CD8-positive, alpha-beta memory T cell (primary cell): ENCODE data around the gene ZNF444. TPM values are rescaled to one million over a fixed set of nuclear protein-coding genes. Genes with fewer than 3 reads are reported as not detected.
"Not testable (repeated sequence)": the region's sequence is repeated elsewhere in the genome, so short reads cannot be mapped to it uniquely, and the experiment has no call there.

ENCODE experiments used
- CTCF ChIA-PET: fragments of 350-600 bp; sonication (Branson Sonifier 250); formaldehyde crosslinking; loops from one replicate; lab custom pipeline; 2021; ENCODE audit warnings: antibody characterized with exemption; lab: Charles Lee
- POLR2A ChIA-PET: fragments of 350-600 bp; sonication (Branson Sonifier 250); formaldehyde crosslinking; loops from one replicate; lab custom pipeline; 2021; ENCODE audit warnings: antibody characterized with exemption; lab: Charles Lee
- DNase-seq, 5 donors: peaks; one replicate each; pipeline versions ENCODE4 v3.0.0 to v3.0.0-alpha.2; 2020 to 2022; ENCODE audit warnings: mixed read lengths in 1 of 5
- H3K27ac ChIP-seq: one replicate; pipeline ENCODE4 v1.7.0; 2013; ENCODE audit warnings: low read depth, mild to moderate bottlenecking, low read length, moderate library complexity
- H3K27me3 ChIP-seq: 2 replicates; pipeline ENCODE4 v1.7.0; 2013; ENCODE audit warnings: low read length, mild to moderate bottlenecking; ENCODE audit not compliant: insufficient read depth, poor library complexity, severe bottlenecking
- H3K36me3 ChIP-seq: 2 replicates; pipeline ENCODE4 v1.7.0; 2013; ENCODE audit warnings: mild to moderate bottlenecking, low read length, moderate library complexity; ENCODE audit not compliant: insufficient read depth
- H3K4me1 ChIP-seq: 2 replicates; pipeline ENCODE4 v1.7.0; 2013; ENCODE audit warnings: mild to moderate bottlenecking, low read length, moderate library complexity; ENCODE audit not compliant: insufficient read depth
- H3K4me3 ChIP-seq: 2 replicates; pipeline ENCODE4 v1.7.0; 2013; ENCODE audit warnings: mild to moderate bottlenecking, low read length
- H3K9me3 ChIP-seq: 2 replicates; pipeline ENCODE4 v1.7.0; 2013; ENCODE audit warnings: mild to moderate bottlenecking, low read length
- H3K27ac Mint-ChIP-seq, 8 donors: one replicate each; pipeline ENCODE4 v1.8.0; 2020 to 2021; ENCODE audit warnings: mixed read lengths in 8 of 8, mild to moderate bottlenecking in 6 of 8, inconsistent platforms in 3 of 8, moderate library complexity in 3 of 8
- H3K27me3 Mint-ChIP-seq, 2 donors: one replicate each; pipeline ENCODE4 v1.8.0; 2020 to 2021; ENCODE audit warnings: mixed read lengths in 2 of 2, mild to moderate bottlenecking in 1 of 2, moderate library complexity in 1 of 2
- H3K36me3 Mint-ChIP-seq, 3 donors: one replicate each; pipeline ENCODE4 v1.8.0; 2020 to 2021; ENCODE audit warnings: mixed read lengths in 3 of 3, inconsistent platforms in 1 of 3, mild to moderate bottlenecking in 1 of 3
- H3K4me1 Mint-ChIP-seq, 3 donors: one replicate each; pipeline ENCODE4 v1.8.0; 2020 to 2021; ENCODE audit warnings: mixed read lengths in 3 of 3, inconsistent platforms in 1 of 3, mild to moderate bottlenecking in 1 of 3
- H3K4me3 Mint-ChIP-seq, 7 donors: one replicate each; pipeline ENCODE4 v1.8.0; 2020 to 2021; ENCODE audit warnings: mixed read lengths in 7 of 7, mild to moderate bottlenecking in 6 of 7, moderate library complexity in 4 of 7, inconsistent platforms in 2 of 7
- H3K9me3 Mint-ChIP-seq, 5 donors: one replicate each; pipeline ENCODE4 v1.8.0; 2020 to 2022; ENCODE audit warnings: mixed read lengths in 5 of 5, mild to moderate bottlenecking in 3 of 5, moderate library complexity in 2 of 5, inconsistent platforms in 1 of 5
- polyA plus RNA-seq: library from polyadenylated mRNA; unstranded; fragments of 300-500 nt; fragmentation: Illumina TruSeq; gene quantifications from one replicate; pipeline ENCODE4 v1.2.3, GENCODE V29; 2021
- total RNA-seq, 2 experiments: library from RNA; stranded (reverse); gene quantifications; one replicate each; pipeline ENCODE4 v1.2.3, GENCODE V29; 2021

ZNF444 gene
- total and polyA plus RNA-seq, 3 experiments from 2014 or later: 19.7 to 26.7 (median 24.9) TPM

DNA sequence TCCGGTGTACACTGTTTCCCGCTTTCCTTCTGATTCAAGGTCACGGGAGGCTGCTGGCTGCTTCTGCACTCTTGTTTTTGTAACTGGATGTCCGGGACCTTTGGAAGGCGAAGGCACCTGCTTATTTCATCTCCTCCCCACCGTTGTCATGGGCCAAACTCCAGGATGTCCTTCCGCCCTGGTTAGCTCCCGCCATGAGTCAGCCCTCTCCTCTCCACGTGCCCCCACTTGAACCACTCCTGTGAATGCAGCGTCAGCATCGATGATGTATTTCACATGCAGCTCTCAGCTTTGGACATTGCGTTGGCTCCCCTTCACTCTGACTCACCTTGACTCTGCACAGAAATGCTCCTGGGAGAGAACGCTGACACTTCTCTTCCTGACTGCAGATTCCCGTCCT lies 29.2 kb downstream of the ZNF444 start:
- Mint-ChIP-seq H3K36me3 (no peaks in the 10 kb centered on the region), H3K9me3 (no peaks in the 10 kb centered on the region), H3K4me3 (no peak overlapping the region), H3K27me3 (peaks cover 8 to 18% of the 10 kb centered on the region in 2 donors), H3K4me1 (peaks cover 0 to 3% (median 2%) of the 10 kb centered on the region in 3 donors), H3K27ac (no peak overlapping the region)
- H3K4me1 ChIP-seq: no peaks in the 10 kb centered on the region
- H3K4me3 ChIP-seq: no peak overlapping the region
- POLR2A ChIA-PET: no interaction called here
- DNase-seq: no peak
- H3K36me3 ChIP-seq: no peaks in the 10 kb centered on the region
- no peaks in the 10 kb centered on the region for H3K9me3 ChIP-seq
- no peaks in the 10 kb centered on the region for H3K27me3 ChIP-seq
- CTCF ChIA-PET: interaction anchor here (1.1 to 2.3 kb wide), 3 partner anchors 90 to 104 kb away, joined by 3 to 15 read pairs (median 3); no protein-coding TSS in a partner anchor
- H3K27ac ChIP-seq: no peak overlapping the region

DNA sequence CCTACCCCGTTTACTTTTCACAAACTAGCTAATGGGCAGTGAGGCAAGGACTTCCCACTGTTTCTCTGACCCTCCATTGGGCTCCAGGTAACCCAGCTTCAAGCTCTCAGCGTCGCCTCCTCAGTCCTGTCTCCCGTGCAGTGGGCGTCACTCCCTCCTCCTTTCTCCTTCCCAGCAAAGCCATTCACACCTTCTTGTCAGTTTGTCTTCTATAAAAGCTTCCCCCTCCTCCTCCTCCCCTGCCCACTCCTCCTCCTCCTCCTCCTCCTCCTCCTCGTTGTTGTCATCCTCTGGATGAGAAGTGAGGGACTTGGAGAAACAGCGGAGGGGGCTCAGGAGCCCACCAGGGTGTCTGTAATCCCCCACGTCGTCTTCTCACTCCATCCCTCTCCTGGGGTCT lies 33.0 kb downstream of the ZNF444 start:
- no peaks in the 10 kb centered on the region for H3K36me3 Mint-ChIP-seq
- Histone ChIP-seq H3K36me3 (no peaks in the 10 kb centered on the region), H3K27ac (no peak overlapping the region), H3K4me3 (no peak overlapping the region), H3K27me3 (no peaks in the 10 kb centered on the region), H3K9me3 (no peaks in the 10 kb centered on the region), H3K4me1 (no peaks in the 10 kb centered on the region)
- no peak overlapping the region for H3K27ac Mint-ChIP-seq
- peaks cover 6 to 16% of the 10 kb centered on the region in 2 donors for H3K27me3 Mint-ChIP-seq
- no peak overlapping the region for H3K4me3 Mint-ChIP-seq
- CTCF ChIA-PET: interaction anchor here (1.0 to 2.7 kb wide), 3 partner anchors 95 to 108 kb away, joined by 3 to 9 read pairs (median 4); no protein-coding TSS in a partner anchor
- no peaks in the 10 kb centered on the region for H3K9me3 Mint-ChIP-seq
- POLR2A ChIA-PET: no interaction called here
- H3K4me1 Mint-ChIP-seq: peaks cover 0 to 3% (median 2%) of the 10 kb centered on the region in 3 donors
- DNase-seq: no peak

DNA sequence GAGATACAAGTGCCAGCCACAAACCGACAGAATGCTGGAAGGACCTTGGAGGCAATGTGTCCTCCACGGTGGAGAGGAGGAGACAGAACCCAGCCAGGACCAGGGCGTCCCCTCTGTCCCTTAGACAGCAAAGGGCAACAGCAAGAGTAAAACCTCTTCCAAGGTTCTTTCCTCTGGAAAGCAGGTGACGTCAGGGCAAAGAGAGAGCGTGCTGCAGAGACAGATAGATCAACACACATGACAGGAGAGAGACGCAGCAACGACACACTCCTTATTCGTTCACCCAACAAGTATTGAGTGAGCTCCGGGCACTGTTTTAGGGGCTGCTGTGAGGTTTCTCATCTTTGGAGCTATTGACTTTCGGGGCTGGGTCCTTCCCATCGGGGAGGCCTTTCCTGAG lies 33.5 kb downstream of the ZNF444 start:
- H3K27ac ChIP-seq: no peak overlapping the region
- H3K9me3 ChIP-seq: no peaks in the 10 kb centered on the region
- H3K27me3 ChIP-seq: no peaks in the 10 kb centered on the region
- Mint-ChIP-seq H3K4me3 (no peak overlapping the region), H3K4me1 (peaks cover 0 to 3% (median 2%) of the 10 kb centered on the region in 3 donors), H3K36me3 (no peaks in the 10 kb centered on the region), H3K9me3 (no peaks in the 10 kb centered on the region), H3K27ac (no peak overlapping the region), H3K27me3 (peaks cover 6 to 16% of the 10 kb centered on the region in 2 donors)
- H3K36me3 ChIP-seq: no peaks in the 10 kb centered on the region
- H3K4me1 ChIP-seq: no peaks in the 10 kb centered on the region
- H3K4me3 ChIP-seq: no peak overlapping the region
- ChIA-PET POLR2A (no interaction called here), CTCF (no interaction called here)
- DNase-seq: no peak

DNA sequence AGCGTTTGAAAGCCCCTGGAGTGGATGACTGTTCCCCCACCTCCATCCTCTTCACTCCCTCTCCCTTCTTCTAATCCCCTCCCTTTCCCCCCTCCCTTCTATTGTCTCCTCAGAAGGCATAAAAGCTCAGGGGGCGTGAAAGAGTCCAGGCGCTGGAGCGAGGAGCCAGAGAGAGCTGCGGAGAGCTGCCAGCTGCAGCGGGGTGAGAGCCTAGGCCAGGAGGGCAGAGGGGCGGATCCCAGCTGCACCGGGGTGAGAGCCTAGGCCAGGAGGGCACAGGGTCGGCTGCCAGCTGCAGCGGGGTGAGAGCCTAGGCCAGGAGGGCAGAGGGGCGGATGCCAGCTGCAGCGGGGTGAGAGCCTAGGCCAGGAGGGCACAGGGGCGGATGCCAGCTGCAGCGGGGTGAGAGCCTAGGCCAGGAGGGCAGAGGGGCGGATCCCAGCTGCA lies 34.8 kb downstream of the ZNF444 start, which contains the start of gene GALP:
TSS of gene GALP (plus strand) at position 148 of the 447 bp plus-strand sequence. CDS start 1,101 bp downstream, outside the sequence.
- H3K9me3 ChIP-seq, CTCF ChIA-PET, H3K4me3 Mint-ChIP-seq, POLR2A ChIA-PET, H3K4me1 Mint-ChIP-seq, DNase-seq, H3K9me3 Mint-ChIP-seq, H3K27me3 ChIP-seq, H3K4me1 ChIP-seq, H3K4me3 ChIP-seq, H3K36me3 Mint-ChIP-seq, H3K27ac ChIP-seq, H3K36me3 ChIP-seq: not testable (repeated sequence)
- Mint-ChIP-seq H3K27me3 (peaks cover 6 to 12% of the 10 kb centered on the region in 2 donors), H3K27ac (peak within 1 kb of the TSS in 2 of 8 donors; percentile 69 to 87)

DNA sequence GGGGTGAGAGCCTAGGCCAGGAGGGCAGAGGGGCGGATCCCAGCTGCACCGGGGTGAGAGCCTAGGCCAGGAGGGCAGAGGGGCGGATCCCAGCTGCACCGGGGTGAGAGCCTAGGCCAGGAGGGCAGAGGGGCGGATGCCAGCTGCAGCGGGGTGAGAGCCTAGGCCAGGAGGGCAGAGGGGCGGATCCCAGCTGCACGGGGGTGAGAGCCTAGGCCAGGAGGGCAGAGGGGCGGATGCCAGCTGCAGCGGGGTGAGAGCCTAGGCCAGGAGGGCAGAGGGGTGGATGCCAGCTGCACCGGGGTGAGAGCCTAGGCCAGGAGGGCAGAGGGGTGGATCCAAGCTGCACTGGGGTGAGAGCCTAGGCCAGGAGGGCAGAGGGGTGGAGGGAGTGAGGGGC lies 35.2 kb downstream of the ZNF444 start:
- POLR2A ChIA-PET, H3K4me3 ChIP-seq, H3K4me1 ChIP-seq, H3K9me3 Mint-ChIP-seq, H3K9me3 ChIP-seq, H3K27me3 ChIP-seq, H3K4me3 Mint-ChIP-seq, H3K27ac Mint-ChIP-seq, CTCF ChIA-PET, DNase-seq, H3K36me3 Mint-ChIP-seq, H3K36me3 ChIP-seq, H3K27ac ChIP-seq, H3K4me1 Mint-ChIP-seq: not testable (repeated sequence)
- H3K27me3 Mint-ChIP-seq: peaks cover 6 to 12% of the 10 kb centered on the region in 2 donors

DNA sequence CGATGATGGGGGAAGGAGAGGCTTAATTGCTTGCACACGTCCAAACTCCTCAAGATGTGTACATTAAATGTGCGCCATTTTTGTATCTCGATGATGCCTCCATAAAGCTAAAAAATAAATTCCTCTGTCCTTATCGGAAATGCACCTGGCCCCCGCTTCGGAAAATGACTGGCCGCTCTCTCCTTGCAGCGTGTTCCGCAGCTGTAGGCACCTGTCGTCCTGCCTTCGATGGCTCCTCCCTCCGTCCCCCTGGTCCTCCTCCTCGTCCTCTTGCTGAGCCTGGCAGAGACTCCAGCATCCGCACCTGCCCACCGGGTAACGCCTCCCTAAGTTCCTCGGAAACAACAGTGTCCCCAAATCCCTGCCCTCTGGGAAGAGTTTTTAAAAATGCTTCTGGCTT lies 35.8 kb downstream of the ZNF444 start:
- peaks cover 0 to 1% (median 0%) of the 10 kb centered on the region in 5 donors for H3K9me3 Mint-ChIP-seq
- H3K36me3 Mint-ChIP-seq: no peaks in the 10 kb centered on the region
- Histone ChIP-seq H3K36me3 (no peaks in the 10 kb centered on the region), H3K4me1 (no peaks in the 10 kb centered on the region), H3K27me3 (no peaks in the 10 kb centered on the region), H3K9me3 (no peaks in the 10 kb centered on the region), H3K4me3 (no peak overlapping the region), H3K27ac (no peak overlapping the region)
- peaks cover 0 to 1% (median under 1%) of the 10 kb centered on the region in 3 donors for H3K4me1 Mint-ChIP-seq
- ChIA-PET CTCF (no interaction called here), POLR2A (no interaction called here)
- H3K27ac Mint-ChIP-seq: no peak overlapping the region
- H3K4me3 Mint-ChIP-seq: no peak overlapping the region
- no peak for DNase-seq
- peaks cover 6 to 10% of the 10 kb centered on the region in 2 donors for H3K27me3 Mint-ChIP-seq

DNA sequence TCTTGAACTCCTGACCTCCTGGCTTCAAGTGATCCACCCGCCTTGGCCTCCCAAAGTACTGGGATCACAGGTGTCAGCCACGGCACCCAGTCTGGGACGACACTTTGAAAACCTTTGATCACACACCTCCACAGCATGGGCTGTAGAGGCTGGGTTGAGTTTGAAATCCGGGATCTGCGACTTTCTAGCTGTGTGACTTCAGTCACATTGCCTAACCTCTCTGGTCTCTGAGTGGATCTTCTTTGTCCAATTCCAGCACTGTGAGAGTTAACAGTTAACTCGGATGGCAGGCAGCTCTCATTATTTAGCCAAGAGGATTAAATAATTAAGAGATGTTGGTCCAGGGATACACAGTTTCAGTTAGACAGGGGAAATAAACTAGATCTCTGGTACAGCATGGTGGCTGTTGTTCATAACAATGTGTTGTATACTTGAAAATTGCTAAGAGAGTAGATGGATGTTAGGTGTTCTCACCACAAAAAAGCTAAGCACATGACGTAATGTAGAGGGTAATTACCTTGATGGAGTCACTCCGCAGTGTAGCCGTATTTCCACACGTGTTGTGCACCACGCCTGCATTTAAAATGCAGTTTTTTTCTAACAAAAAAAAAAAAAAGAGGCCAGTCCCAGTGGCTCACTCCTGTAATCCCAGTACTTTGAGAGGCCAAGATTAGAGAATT lies 36.6 kb downstream of the ZNF444 start:
- Histone ChIP-seq H3K4me3 (no peak overlapping the region), H3K27me3 (no peaks in the 10 kb centered on the region), H3K36me3 (no peaks in the 10 kb centered on the region), H3K27ac (no peak overlapping the region), H3K4me1 (no peaks in the 10 kb centered on the region), H3K9me3 (no peaks in the 10 kb centered on the region)
- Mint-ChIP-seq H3K27ac (no peak overlapping the region), H3K4me1 (no peaks in the 10 kb centered on the region), H3K27me3 (peaks cover 6 to 9% of the 10 kb centered on the region in 2 donors), H3K4me3 (no peak overlapping the region), H3K36me3 (no peaks in the 10 kb centered on the region), H3K9me3 (peaks cover 0 to 1% (median 0%) of the 10 kb centered on the region in 5 donors)
- ChIA-PET CTCF (interaction anchor here (1.2 kb wide), 1 partner anchor 111 kb away, joined by 5 read pairs; no protein-coding TSS in a partner anchor), POLR2A (no interaction called here)
- DNase-seq: no peak

DNA sequence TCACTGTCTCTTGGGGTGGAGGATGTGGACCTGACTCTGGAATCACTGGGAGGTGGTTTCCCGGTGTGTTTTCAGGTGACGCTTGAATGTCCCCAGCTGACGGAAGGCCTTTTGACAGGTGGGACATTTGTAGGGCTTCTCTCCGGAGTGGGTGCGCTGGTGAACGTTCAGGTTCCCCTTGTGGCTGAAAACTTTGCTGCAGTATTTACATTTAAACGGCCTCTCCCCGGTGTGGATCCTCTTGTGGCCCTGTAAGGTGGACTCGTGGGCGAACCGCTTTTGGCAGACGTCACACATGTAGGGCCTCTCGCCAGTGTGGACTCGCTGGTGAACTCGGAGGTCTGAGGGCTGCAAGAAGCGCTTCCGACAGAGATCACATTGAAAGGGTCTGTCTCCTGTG lies 48.7 kb downstream of the ZNF444 start:
- Mint-ChIP-seq H3K9me3 (no peaks in the 10 kb centered on the region), H3K4me1 (peaks cover 0 to 6% (median 2%) of the 10 kb centered on the region in 3 donors), H3K27ac (peak overlapping the region in 1 of 8 donors; percentile 90), H3K4me3 (no peak overlapping the region), H3K36me3 (peaks cover 0 to 3% (median 0%) of the 10 kb centered on the region in 3 donors), H3K27me3 (peaks cover 12 to 39% of the 10 kb centered on the region in 2 donors)
- DNase-seq: no peak
- POLR2A ChIA-PET: no interaction called here
- Histone ChIP-seq H3K4me3 (no peak overlapping the region), H3K36me3 (no peaks in the 10 kb centered on the region), H3K9me3 (no peaks in the 10 kb centered on the region), H3K4me1 (no peaks in the 10 kb centered on the region), H3K27ac (no peak overlapping the region), H3K27me3 (no peaks in the 10 kb centered on the region)
- CTCF ChIA-PET: no interaction called here
